Activated T-cell treated with anti-CD3 and anti-CD28 coated beads for 4 hours (primary cell): ENCODE data around the gene ALOXE3.
"Not testable (repeated sequence)": the region's sequence is repeated elsewhere in the genome, so short reads cannot be mapped to it uniquely, and the experiment has no call there.

Experiments used
- DNase-seq: peaks from one replicate; pipeline ENCODE4 v3.0.0-alpha.2; 2020

Gene ALOXE3

GRCh38 chr17:8066841-8067775, 51.2 kb downstream of the ALOXE3 start:
- no peak for DNase-seq

- no peak for DNase-seq
Observed at GRCh38 chr17:8064561-8065019, 53.7 kb downstream of the ALOXE3 start.

- no peak for DNase-seq
Observed at GRCh38 chr17:8063761-8064534, 54.4 kb downstream of the ALOXE3 start.

- no peak for DNase-seq
Observed at GRCh38 chr17:8062807-8063483, 55.4 kb downstream of the ALOXE3 start.

GRCh38 chr17:8062435-8062806, 55.9 kb downstream of the ALOXE3 start:
- DNase-seq, result no peak

GRCh38 chr17:8061851-8062250, 56.5 kb downstream of the ALOXE3 start:
- DNase-seq, result not testable (repeated sequence)

GRCh38 chr17:8060274-8060673, 58.0 kb downstream of the ALOXE3 start:
- peak; percentile 62 for DNase-seq

- DNase-seq, result no peak
Observed at GRCh38 chr17:8059131-8059530, 59.2 kb downstream of the ALOXE3 start.

GRCh38 chr17:8057691-8058114, 60.6 kb downstream of the ALOXE3 start:
- DNase-seq, result peak; percentile 25

GRCh38 chr17:8056976-8057625, 61.2 kb downstream of the ALOXE3 start:
- DNase-seq, result no peak

- no peak for DNase-seq
Observed at GRCh38 chr17:8056232-8056975, 61.9 kb downstream of the ALOXE3 start.

- DNase-seq, result no peak
Observed at GRCh38 chr17:8055851-8056231, 62.5 kb downstream of the ALOXE3 start.

GRCh38 chr17:8053600-8053999, 64.7 kb downstream of the ALOXE3 start:
- no peak for DNase-seq

- DNase-seq, result no peak
Observed at GRCh38 chr17:8052256-8053252, 65.8 kb downstream of the ALOXE3 start.

- DNase-seq, result no peak
Observed at GRCh38 chr17:8051831-8052230, 66.5 kb downstream of the ALOXE3 start.

- DNase-seq, result no peak
Observed at GRCh38 chr17:8048736-8049135, 69.6 kb downstream of the ALOXE3 start.

- DNase-seq, result no peak
Observed at GRCh38 chr17:8048236-8048635, 70.1 kb downstream of the ALOXE3 start.

- DNase-seq, result no peak
Observed at GRCh38 chr17:8047769-8048110, 70.6 kb downstream of the ALOXE3 start.

- no peak for DNase-seq
Observed at GRCh38 chr17:8046929-8047768, 71.2 kb downstream of the ALOXE3 start.
